Measurements from ENCODE around the gene NISCH.

The NISCH gene

GRCh38 chr3:52528586-52529375 is 73.4 kb downstream of the NISCH start:
- no peak for DNase-seq

GRCh38 chr3:52529376-52530333 is 74.3 kb downstream of the NISCH start:
- DNase-seq: no peak

GRCh38 chr3:52530918-52531826 is 75.8 kb downstream of the NISCH start:
- peak; percentile 24 for DNase-seq

GRCh38 chr3:52531860-52532516 is 76.6 kb downstream of the NISCH start:
- DNase-seq: no peak

- no peak for DNase-seq
These were observed 77.1 kb downstream of the NISCH start for GRCh38 chr3:52532517-52532837.

GRCh38 chr3:52532838-52533622 is 77.6 kb downstream of the NISCH start:
- no peak for DNase-seq

GRCh38 chr3:52533623-52534280 is 78.3 kb downstream of the NISCH start, which contains the start of gene NT5DC2:
NT5DC2 (minus strand) TSS chr3:52533857; CDS start chr3:52533737, 120 bp downstream.
- peak; percentile 18 for DNase-seq

GRCh38 chr3:52534281-52535183 is 79.1 kb downstream of the NISCH start:
- DNase-seq: no peak

- DNase-seq: peak; percentile 22
These were observed 80.2 kb downstream of the NISCH start for GRCh38 chr3:52535411-52536111.

GRCh38 chr3:52536112-52536368 is 80.6 kb downstream of the NISCH start:
- DNase-seq: no peak

- DNase-seq: peak; percentile 89
These were observed 81.2 kb downstream of the NISCH start, which contains the start of gene UQCC5 for GRCh38 chr3:52536369-52537164. UQCC5 (plus strand) TSS chr3:52536605; CDS start chr3:52536756, 151 bp downstream.

GRCh38 chr3:52537165-52537620 is 81.8 kb downstream of the NISCH start:
- no peak for DNase-seq

GRCh38 chr3:52537726-52538421 is 82.5 kb downstream of the NISCH start:
- DNase-seq: no peak

- no peak for DNase-seq
These were observed 83.7 kb downstream of the NISCH start for GRCh38 chr3:52539010-52539653.

- no peak for DNase-seq
These were observed 85.6 kb downstream of the NISCH start for GRCh38 chr3:52541050-52541449.
